Hematopoietic multipotent progenitor cell treated with erythropoietin and hydrocortisone succinate and interleukin-3 and kit ligand, for 6 days (in vitro differentiated cells): ENCODE measurements around the gene FAM53B.

Experiments
- DNase-seq: peaks from one replicate; pipeline ENCODE4 v3.0.0-alpha.2; 2015

FAM53B gene

DNA sequence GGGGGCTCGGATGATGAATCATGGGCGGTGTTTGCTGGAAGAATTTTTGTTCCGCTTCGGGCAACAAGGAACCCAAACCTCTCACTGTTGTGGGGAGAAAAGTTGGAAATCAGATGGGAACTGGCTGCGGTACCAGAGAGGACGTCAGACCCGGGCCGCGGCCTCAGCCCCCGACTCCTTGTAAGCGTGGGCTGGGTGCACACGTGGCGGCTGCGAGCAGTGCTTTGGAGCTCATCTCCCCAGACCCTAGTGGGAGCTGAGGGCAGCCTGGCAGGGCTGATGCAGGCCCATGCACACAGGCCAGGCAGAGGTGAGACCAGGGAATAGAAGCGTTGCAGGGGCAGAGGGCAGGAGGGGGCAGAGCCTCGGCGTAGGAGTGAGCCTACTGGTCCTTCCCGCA, 136.5 kb downstream of the FAM53B start:
- DNase-seq: no peak

DNA sequence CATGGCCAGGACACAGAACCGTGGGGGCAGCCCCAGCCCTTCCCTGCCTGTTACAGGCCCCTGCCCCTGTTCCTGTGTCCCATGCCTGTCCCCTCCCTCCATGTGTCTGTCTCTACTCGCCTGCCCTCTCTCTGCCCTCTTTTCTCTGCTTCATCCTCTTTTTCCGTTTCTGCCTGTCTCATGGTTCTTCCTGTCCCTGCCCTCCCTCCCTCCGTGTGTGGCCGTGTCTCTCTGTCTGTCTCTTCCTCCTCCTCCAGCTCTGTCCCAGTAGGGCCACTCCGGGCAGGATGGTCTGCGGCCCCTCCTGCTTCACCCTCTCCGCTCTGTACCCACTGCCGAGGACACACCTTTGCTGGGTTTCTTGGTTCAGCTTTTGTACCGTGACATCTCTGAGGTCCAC, 137.4 kb downstream of the FAM53B start:
- DNase-seq: no peak

DNA sequence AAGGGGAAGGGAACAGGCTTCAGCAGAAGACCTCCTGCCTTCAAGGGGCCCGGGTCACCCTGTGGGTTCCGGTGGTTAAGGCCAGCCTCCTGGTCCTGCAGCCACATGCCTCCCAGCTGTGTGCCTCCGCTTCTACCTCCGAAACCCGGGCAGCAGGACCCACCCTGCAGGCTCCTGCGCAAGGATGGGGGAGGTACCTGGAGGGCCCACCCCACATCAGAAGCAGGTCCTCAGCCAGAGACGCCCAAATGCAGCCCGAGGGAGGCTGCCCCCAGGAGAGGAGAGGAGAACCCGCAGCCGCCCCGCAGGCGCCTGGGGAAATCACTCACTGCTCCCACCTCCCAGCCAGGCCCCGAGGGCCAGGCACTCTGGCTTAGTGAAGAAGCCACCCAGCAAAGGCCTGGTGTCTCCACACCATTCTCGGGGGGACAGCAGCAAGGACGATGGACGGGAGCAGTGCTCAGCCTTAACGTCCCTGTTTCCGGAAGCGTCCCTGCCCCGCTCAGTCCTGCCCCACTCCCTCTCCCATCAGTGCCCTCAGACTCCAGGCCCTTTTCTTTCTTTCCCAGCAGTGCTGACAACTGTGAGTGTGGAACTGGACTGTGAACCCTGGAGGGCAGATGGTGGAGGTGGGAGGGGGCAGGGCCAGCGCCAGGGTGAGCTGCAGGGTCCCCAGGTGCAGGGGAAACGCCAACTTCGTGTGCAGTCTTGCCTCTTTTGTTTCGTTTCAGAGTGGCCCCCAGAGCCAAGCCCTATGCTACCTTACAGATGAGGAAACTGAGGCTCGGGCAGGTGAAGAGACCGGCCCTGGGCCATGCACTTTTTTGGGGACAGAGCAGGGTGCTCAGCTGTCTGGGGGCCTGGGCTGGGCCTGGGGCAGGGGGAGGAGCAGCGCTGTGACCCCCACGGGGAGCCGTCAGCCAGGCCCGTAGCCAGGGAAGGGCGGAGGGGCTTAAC, 138.0 kb downstream of the FAM53B start:
- DNase-seq: no peak

DNA sequence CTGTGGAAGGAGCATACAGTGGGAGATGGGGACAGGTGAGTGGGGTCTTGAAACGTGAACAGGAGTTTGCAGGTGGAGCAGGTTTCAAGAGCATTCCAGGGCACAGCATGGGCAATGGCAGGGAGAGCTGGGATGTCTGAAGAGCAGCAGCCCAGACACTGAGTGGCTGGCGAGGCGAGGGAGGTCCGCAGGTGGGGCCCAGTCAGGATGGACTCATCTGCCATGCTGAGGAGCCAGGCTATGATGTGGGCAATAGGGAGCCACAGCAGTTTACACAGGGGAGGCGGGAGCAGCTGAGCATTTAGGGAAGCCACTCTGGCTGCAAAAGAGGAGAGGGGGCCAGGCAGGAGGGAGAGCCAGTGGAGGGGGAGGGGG, 138.7 kb downstream of the FAM53B start:
- DNase-seq: no peak

GRCh38 chr10:124605001-124605370, 139.2 kb downstream of the FAM53B start:
- no peak for DNase-seq

- no peak for DNase-seq
Observed at GRCh38 chr10:124604214-124605000, 139.8 kb downstream of the FAM53B start.

GRCh38 chr10:124603376-124604213, 140.6 kb downstream of the FAM53B start:
- DNase-seq: no peak

GRCh38 chr10:124602646-124603365, 141.4 kb downstream of the FAM53B start:
- no peak for DNase-seq

- no peak for DNase-seq
Observed at GRCh38 chr10:124602121-124602561, 142.0 kb downstream of the FAM53B start.

GRCh38 chr10:124601431-124602120, 142.6 kb downstream of the FAM53B start:
- no peak for DNase-seq

DNA sequence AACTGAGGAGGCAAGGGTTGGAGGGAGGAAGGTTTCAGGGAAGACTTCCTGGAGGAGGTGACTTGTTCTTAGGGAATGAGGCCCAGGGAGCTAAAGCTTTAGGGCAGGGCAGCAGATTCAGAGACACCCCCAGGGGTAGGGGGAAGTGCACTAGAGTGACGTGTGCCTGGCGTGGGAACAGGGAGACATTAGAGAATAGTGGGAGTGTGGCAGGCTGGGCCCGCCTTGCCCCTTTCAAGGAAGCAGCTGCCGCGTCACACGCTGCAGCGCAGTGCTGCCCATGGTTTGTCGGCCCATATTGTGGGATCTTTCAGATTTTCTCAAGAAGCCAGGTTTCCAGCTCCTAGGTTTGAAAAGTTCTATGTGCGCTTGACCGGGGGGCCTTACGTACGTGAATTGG, 143.2 kb downstream of the FAM53B start:
- DNase-seq: no peak

GRCh38 chr10:124600051-124600880, 143.9 kb downstream of the FAM53B start:
- no peak for DNase-seq

DNA sequence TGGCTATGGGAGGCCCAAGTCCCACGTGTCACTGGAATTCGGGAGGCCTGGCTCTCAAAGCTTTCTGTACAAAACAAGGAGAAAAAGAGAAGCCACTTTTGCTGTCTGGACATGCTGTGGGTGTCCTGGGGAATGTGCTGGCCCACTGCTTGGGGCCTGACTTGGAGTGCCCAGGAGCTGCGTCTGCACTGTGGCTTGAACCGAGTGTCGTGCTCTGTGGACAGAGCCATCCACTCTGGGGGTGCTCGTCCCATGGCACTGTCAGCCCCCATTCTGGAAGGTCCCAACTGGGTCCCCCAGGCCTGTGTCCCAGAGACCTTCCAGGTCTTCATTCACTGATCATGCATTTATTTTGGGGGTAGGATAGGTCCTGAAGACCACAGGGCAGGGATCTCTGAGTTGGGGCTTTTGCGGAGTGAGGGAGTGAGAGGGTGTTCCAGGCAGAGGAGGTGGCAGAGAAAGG, 144.6 kb downstream of the FAM53B start:
- DNase-seq: no peak

DNA sequence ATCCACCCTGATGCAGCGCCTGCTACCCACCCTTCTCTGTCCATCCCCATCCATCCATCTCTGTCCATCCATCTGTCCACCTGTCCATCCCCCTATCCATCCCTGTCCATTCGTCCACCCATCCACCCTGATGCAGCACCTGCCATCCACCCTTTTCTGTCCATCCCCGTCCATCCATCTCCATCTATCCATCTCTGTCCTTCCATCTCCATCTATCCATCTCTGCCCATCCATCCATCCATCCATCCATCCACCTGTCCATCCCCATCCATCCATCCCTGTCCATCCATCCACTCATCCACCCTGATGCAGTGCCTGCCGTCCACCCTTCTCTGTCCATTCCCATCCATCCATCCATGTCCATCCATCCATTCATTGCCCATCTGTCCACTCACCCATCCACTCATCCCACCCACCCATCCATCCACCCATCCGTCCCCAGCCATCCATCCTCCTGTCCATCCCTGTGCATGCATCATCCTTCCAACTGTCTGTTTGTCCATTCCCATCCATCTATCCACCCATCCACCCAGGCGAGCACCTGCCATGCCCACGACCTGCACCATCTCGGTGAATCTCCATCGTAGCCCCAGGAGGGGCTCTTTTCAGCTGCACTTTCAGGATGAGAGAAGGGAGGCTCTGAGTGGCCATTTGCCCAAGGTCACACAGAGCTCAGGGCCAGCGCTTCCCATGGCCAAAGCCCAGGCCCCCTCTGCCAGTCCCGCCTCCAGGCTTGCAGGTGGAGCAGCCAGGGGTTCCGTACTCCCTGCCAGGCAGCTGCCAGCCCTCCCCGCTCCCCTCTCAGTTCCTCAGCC, 145.2 kb downstream of the FAM53B start:
- DNase-seq: no peak

DNA sequence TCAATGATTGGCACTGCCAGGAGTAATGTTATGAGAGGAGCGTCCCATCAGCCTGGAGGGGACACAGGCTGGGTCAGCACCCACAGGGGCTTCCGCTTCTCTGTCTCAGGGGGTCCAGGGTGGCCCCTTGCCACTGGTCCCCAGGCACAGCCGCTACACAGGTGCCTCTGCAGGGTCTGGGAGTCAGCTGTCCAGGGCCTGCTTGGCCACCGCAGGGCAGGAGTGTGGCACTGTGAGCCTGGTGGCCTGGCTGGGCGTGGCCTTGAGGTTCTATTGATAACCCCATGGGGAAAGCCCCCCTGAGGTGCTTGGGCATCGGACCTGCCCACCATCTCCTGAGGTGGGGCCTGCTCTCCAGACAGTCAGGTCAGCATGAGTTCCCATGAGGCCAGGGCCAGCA, 146.0 kb downstream of the FAM53B start:
- DNase-seq: no peak

DNA sequence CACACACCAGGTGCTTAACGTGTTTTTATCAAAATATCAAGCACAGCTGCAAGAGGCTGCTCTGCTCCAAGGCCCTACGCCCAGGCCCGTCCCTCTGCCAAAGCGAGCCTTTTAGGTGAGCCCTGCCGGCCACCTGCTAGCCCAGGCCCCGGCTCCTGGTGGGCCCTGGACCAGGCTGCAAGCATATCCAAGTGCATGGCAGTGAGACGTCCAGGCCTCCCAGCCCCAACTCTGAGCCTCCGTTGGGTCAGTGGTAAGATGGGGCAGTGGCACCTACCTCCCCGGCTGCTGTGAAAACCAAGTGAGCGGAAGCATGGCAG, 146.4 kb downstream of the FAM53B start:
- no peak for DNase-seq

- DNase-seq: no peak
Observed at GRCh38 chr10:124596962-124597845, 147.0 kb downstream of the FAM53B start.

DNA sequence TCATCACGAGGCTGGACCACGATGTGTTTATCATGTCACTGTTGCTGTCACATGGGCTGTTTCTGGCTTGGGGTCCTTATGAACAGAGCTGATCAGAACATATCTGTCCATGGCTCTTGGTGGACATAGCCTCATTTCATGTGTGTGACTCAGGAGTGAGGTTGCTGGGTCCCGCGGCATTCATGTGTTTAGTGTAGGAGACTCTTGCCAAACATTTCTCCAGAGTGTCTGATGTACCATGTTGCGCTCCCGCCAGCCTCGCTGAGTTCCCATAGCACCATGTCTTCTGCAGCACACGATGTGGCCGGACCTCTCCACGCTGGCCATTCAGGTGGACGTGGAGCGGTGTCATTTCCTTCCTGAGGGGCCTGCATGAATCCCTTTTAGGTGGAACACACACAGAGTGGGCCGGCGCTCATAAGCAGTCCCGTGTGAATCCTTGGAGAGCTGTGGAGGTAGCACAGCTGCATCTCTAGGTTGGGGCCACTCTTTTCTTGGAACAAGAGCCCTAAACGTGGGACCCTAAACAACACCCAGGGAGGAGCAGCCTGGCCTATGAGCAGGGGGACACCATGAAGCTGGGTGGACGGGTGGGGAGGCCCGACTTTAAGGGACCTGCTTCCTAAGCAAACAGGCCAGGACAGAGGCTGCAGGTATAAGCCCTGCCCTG, 147.9 kb downstream of the FAM53B start:
- no peak for DNase-seq
